Fibroblast of skin of left quadriceps (primary cell): ENCODE results near the gene XKR3.
"Not testable (repeated sequence)": the region's sequence is repeated elsewhere in the genome, so short reads cannot be mapped to it uniquely, and the experiment has no call there.

Experiments
- DNase-seq, 2 experiments: peaks; one replicate each; pipeline ENCODE4 v3.0.0-alpha.2; 2013; ENCODE audit warnings: low read depth in 2 of 2

The XKR3 gene

GRCh38 chr22:16804882-16805281 is 20.3 kb downstream of the XKR3 start:
- DNase-seq, result no peak

GRCh38 chr22:16803255-16803917 is 21.8 kb downstream of the XKR3 start:
- no peak for DNase-seq

GRCh38 chr22:16801571-16801970 is 23.6 kb downstream of the XKR3 start:
- no peak for DNase-seq

- no peak for DNase-seq
Measured at GRCh38 chr22:16801088-16801487, 24.1 kb downstream of the XKR3 start.

GRCh38 chr22:16800358-16800757 is 24.9 kb downstream of the XKR3 start:
- no peak for DNase-seq

- DNase-seq, result not testable (repeated sequence)
Measured at GRCh38 chr22:16795504-16795903, 29.7 kb downstream of the XKR3 start.

- no peak for DNase-seq
Measured at GRCh38 chr22:16793831-16794230, 31.4 kb downstream of the XKR3 start.

GRCh38 chr22:16789860-16790493 is 35.2 kb downstream of the XKR3 start:
- no peak for DNase-seq

GRCh38 chr22:16783930-16784354 is 41.3 kb downstream of the XKR3 start:
- DNase-seq, result no peak

- DNase-seq, result no peak
Measured at GRCh38 chr22:16783453-16783852, 41.8 kb downstream of the XKR3 start.

GRCh38 chr22:16781764-16782329 is 43.4 kb downstream of the XKR3 start:
- DNase-seq, result no peak

GRCh38 chr22:16781074-16781763 is 44.0 kb downstream of the XKR3 start:
- DNase-seq, result no peak

GRCh38 chr22:16777284-16777924 is 47.8 kb downstream of the XKR3 start:
- no peak for DNase-seq

- DNase-seq, result no peak
Measured at GRCh38 chr22:16776080-16776479, 49.1 kb downstream of the XKR3 start.

GRCh38 chr22:16774911-16775500 is 50.2 kb downstream of the XKR3 start:
- no peak for DNase-seq

- not testable (repeated sequence) for DNase-seq
Measured at GRCh38 chr22:16771569-16771968, 53.6 kb downstream of the XKR3 start.

GRCh38 chr22:16767927-16768326 is 57.3 kb downstream of the XKR3 start:
- DNase-seq, result not testable (repeated sequence)

GRCh38 chr22:16762224-16762623 is 63.0 kb downstream of the XKR3 start:
- not testable (repeated sequence) for DNase-seq

GRCh38 chr22:16760416-16760815 is 64.8 kb downstream of the XKR3 start:
- DNase-seq, result not testable (repeated sequence)

GRCh38 chr22:16749282-16749681 is 75.9 kb downstream of the XKR3 start:
- not testable (repeated sequence) for DNase-seq

GRCh38 chr22:16748160-16748929 is 76.9 kb downstream of the XKR3 start:
- DNase-seq, result not testable (repeated sequence)
